Colonic mucosa (tissue), 4 donors: ENCODE results near the gene DMAC2. TPM values are rescaled to one million over a fixed set of nuclear protein-coding genes. Genes with fewer than 3 reads are reported as not detected.
A peak's percentile ranks its signal among the peaks of the same experiment; 100 is the strongest.
"Not testable (repeated sequence)": the region's sequence is repeated elsewhere in the genome, so short reads cannot be mapped to it uniquely, and the experiment has no call there.

Experiments used
- DNase-seq: peaks from one replicate; pipeline ENCODE4 v3.0.0-alpha.2; 2020
- H3K27ac ChIP-seq: fragments of 200-600 bp; one replicate; pipeline ENCODE4 v1.8.0; 2021
- H3K27me3 ChIP-seq: fragments of 200-600 bp; one replicate; pipeline ENCODE4 v1.8.0; 2021
- H3K36me3 ChIP-seq: fragments of 200-600 bp; one replicate; pipeline ENCODE4 v1.8.0; 2021
- H3K4me1 ChIP-seq: fragments of 200-600 bp; one replicate; pipeline ENCODE4 v1.8.0; 2021; ENCODE audit warnings: mild to moderate bottlenecking
- H3K4me3 ChIP-seq: fragments of 200-600 bp; one replicate; pipeline ENCODE4 v1.8.0; 2021
- H3K9ac ChIP-seq, 2 donors: one replicate each; pipeline ENCODE4 v1.7.0; 2013; ENCODE audit warnings: control low read depth in 2 of 2, low read depth in 2 of 2, low read length in 2 of 2
- H3K9me3 ChIP-seq: fragments of 200-600 bp; one replicate; pipeline ENCODE4 v1.8.0; 2021
- intact Hi-C: fragments of 100-400 bp; cut with DNase I; formaldehyde crosslinking; loops from one replicate; pipeline ENCODE4 v1.14.1; 2022
- total RNA-seq, 2 donors: library from RNA; stranded (reverse); fragmentation: NEBNext Ultra II Directional in 1 of 2; extraction: Animal tissue kit (Norgen Biotek cat#: 25700) in 1 of 2; gene quantifications; one replicate each; pipeline ENCODE4 v1.2.1, GENCODE V29; 2021
- TF ChIP-seq, protein P1 (sequence below): fragments of 200-600 bp; IDR thresholded peaks from one replicate; pipeline ENCODE4 v1.8.0; 2022; ENCODE audit warnings: antibody characterized with exemption, mild to moderate bottlenecking
- donor health status: healthy.
- donor health status: DM: no; HTN: no; CAD: no.
- donor health status: DM: no; HTN: no; CAD: no.

DMAC2 gene
- total RNA-seq: 10 to 100 TPM; 48.0 to 61.8 TPM

DNA sequence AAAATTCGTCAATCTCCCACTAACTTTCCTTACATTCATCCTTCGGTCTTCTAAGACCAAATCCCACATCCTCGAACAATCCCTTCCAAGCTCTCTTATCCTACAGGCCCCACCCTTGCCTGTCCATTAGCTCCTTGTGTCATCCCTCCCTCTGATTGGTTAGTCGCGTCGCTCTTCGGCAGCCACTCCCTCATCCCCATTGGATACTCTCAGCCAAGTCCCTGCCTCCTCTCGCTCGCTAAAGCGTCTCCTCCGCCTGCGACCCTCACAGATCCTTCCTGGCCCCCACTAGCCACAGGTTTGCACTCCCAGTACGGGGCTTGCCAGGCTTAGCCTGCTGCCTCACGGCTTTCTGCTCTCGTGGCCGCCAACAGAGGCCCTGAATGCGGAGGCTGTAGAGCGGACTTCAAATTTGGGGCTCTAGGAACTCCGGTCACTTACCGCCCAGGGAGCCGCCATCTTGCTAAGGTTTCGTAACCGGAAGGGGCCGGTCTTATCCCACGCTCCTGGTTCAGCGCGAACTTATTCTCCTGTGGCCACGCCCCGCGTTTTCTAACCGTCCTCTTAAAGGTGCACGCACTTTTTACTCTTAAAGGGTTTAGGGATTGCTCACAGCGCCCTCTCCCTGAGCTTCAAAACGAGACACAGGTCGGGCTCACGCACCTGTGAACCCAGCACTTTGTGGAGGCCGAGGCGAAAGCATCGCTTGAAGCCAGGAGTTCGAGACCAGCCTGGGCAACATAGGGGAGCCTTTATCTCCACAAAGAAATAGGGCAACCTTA, at the start of gene DMAC2:
Gene DMAC2, minus strand, starts transcription at position 472 of the 782 bp plus-strand sequence. Its CDS starts 13 bp downstream, at position 459.
- Histone ChIP-seq H3K9me3 (no peaks in the 10 kb centered on the region), H3K9ac (peak within 1 kb of the TSS; percentile 72 to 92), H3K27ac (peak within 1 kb of the TSS; percentile 91), H3K4me3 (peak within 1 kb of the TSS; percentile 65), H3K4me1 (peaks cover 3% of the 10 kb centered on the region), H3K27me3 (no peaks in the 10 kb centered on the region), H3K36me3 (no peaks in the 10 kb centered on the region)
- DNase-seq: peak; percentile 99
- TF ChIP-seq, protein P1, sequence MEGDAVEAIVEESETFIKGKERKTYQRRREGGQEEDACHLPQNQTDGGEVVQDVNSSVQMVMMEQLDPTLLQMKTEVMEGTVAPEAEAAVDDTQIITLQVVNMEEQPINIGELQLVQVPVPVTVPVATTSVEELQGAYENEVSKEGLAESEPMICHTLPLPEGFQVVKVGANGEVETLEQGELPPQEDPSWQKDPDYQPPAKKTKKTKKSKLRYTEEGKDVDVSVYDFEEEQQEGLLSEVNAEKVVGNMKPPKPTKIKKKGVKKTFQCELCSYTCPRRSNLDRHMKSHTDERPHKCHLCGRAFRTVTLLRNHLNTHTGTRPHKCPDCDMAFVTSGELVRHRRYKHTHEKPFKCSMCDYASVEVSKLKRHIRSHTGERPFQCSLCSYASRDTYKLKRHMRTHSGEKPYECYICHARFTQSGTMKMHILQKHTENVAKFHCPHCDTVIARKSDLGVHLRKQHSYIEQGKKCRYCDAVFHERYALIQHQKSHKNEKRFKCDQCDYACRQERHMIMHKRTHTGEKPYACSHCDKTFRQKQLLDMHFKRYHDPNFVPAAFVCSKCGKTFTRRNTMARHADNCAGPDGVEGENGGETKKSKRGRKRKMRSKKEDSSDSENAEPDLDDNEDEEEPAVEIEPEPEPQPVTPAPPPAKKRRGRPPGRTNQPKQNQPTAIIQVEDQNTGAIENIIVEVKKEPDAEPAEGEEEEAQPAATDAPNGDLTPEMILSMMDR: peak; percentile 26
- intact Hi-C loops: loop anchor here (10.0 kb wide), 2 partner anchors 95 to 115 kb away; no protein-coding TSS in a partner anchor

DNA sequence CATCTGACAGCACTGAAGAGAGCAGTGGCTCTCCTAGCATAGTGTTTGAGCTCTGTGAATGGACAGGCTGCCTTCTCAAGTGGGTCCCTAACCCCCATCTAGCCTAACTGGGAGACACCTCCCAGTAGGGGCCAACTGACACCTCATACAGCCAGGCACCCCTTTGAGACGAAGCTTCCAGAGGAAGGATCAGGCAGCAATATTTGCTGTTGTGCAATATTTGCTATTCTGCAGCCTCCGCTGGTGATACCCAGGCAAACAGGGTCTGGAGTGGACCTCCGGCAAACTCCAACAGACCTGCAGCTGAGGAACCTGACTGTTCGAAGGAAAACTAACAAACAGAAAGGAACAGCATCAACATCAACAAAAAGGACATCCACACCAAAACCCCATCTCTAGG, 47.2 kb upstream of the DMAC2 start:
- DNase-seq, H3K9me3 ChIP-seq, H3K4me3 ChIP-seq, H3K36me3 ChIP-seq, intact Hi-C loops, H3K27me3 ChIP-seq, H3K27ac ChIP-seq, H3K9ac ChIP-seq, H3K4me1 ChIP-seq: not testable (repeated sequence)

DNA sequence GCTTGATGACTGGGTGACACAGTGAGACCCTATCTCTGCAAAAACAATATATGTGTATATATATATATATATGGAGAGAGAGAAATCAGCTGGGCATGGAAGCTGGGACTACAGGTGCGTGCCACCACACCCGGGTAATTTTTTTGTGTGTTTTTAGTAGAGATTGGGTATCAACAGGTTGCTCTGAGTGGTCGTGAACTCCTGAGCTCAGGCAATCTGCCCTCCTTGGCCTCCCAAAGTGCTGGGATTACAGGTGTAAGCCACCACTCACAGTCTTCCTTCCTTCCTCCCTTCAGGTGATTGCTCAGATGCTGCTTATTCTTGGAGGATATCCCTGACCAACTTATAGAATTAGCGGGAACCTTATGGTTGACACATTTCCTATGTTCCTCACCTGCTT, 45.1 kb upstream of the DMAC2 start:
- DNase-seq: no peak
- Histone ChIP-seq H3K9ac (no peak overlapping the region), H3K36me3 (no peaks in the 10 kb centered on the region), H3K27ac (no peak overlapping the region), H3K27me3 (no peaks in the 10 kb centered on the region), H3K4me3 (no peak overlapping the region), H3K9me3 (no peaks in the 10 kb centered on the region), H3K4me1 (no peaks in the 10 kb centered on the region)
- intact Hi-C loops: no loop called here
- TF ChIP-seq, protein P1: no peak

- intact Hi-C loops: no loop called here
- Histone ChIP-seq H3K4me3 (no peak overlapping the region), H3K27me3 (no peaks in the 10 kb centered on the region), H3K9me3 (no peaks in the 10 kb centered on the region), H3K4me1 (no peaks in the 10 kb centered on the region), H3K27ac (no peak overlapping the region), H3K36me3 (no peaks in the 10 kb centered on the region), H3K9ac (no peak overlapping the region)
- TF ChIP-seq, protein P1: no peak
- DNase-seq: no peak
These were observed 40.6 kb upstream of the DMAC2 start for GRCh38 chr19:41480336-41480735.

GRCh38 chr19:41479757-41480191, 40.1 kb upstream of the DMAC2 start:
- intact Hi-C loops: no loop called here
- H3K4me3 ChIP-seq: no peak overlapping the region
- no peaks in the 10 kb centered on the region for H3K36me3 ChIP-seq
- no peaks in the 10 kb centered on the region for H3K4me1 ChIP-seq
- H3K27me3 ChIP-seq: no peaks in the 10 kb centered on the region
- H3K27ac ChIP-seq: no peak overlapping the region
- H3K9me3 ChIP-seq: no peaks in the 10 kb centered on the region
- H3K9ac ChIP-seq: no peak overlapping the region
- TF ChIP-seq, protein P1: no peak
- no peak for DNase-seq
